Measurements from ENCODE around the gene ADAM22. TPM values are rescaled to one million over a fixed set of nuclear protein-coding genes. Genes with fewer than 3 reads are reported as not detected.

Gene ADAM22
- total RNA-seq, 1 donor from 2014 or later: 13.4 TPM

DNA sequence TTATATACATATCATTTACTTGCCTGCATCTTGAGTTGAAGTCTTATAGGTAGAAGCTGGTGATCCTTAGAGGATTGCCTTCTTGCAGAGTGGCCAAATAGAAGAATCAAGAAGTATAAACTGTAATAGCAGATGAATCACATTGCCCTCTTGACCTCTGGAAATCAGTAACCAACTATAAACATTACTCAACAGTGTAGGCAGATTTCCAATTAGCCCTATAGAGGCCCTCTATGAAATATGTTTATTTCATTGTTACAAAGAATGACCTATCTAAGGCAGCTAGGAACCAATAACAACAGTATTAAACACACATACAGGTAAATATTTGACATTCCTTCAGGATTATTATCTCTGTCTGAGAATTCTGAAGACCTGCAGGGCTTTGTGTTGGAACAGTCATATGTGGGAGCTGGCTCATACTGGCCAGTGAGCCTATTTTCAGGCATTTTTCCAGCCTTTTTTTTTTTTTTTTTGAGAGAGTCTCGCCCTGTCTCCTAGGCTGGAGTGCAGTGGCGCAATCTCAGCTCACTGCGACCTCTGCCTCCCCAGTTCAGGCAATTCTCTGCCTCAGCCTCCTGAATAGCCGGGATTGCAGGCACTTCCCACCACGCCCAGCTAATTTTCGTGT lies 292.9 kb downstream of the ADAM22 start:
- no peaks in the 10 kb centered on the region for H3K4me1 Mint-ChIP-seq
- TF ChIP-seq, protein P1, sequence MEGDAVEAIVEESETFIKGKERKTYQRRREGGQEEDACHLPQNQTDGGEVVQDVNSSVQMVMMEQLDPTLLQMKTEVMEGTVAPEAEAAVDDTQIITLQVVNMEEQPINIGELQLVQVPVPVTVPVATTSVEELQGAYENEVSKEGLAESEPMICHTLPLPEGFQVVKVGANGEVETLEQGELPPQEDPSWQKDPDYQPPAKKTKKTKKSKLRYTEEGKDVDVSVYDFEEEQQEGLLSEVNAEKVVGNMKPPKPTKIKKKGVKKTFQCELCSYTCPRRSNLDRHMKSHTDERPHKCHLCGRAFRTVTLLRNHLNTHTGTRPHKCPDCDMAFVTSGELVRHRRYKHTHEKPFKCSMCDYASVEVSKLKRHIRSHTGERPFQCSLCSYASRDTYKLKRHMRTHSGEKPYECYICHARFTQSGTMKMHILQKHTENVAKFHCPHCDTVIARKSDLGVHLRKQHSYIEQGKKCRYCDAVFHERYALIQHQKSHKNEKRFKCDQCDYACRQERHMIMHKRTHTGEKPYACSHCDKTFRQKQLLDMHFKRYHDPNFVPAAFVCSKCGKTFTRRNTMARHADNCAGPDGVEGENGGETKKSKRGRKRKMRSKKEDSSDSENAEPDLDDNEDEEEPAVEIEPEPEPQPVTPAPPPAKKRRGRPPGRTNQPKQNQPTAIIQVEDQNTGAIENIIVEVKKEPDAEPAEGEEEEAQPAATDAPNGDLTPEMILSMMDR (conservative IDR thresholded peaks at IDR 0.05): no peak
- H3K4me3 Mint-ChIP-seq: no peak overlapping the region
- no peak for DNase-seq (ENCODE audit: low read depth, low spot score)
- no peaks in the 10 kb centered on the region for H3K36me3 Mint-ChIP-seq (ENCODE audit: low read depth)
- H3K9me3 Mint-ChIP-seq: no peaks in the 10 kb centered on the region
- no peak overlapping the region for H3K27ac Mint-ChIP-seq (ENCODE audit: unreplicated experiment)
- no peaks in the 10 kb centered on the region for H3K27me3 Mint-ChIP-seq (ENCODE audit: low read depth)

DNA sequence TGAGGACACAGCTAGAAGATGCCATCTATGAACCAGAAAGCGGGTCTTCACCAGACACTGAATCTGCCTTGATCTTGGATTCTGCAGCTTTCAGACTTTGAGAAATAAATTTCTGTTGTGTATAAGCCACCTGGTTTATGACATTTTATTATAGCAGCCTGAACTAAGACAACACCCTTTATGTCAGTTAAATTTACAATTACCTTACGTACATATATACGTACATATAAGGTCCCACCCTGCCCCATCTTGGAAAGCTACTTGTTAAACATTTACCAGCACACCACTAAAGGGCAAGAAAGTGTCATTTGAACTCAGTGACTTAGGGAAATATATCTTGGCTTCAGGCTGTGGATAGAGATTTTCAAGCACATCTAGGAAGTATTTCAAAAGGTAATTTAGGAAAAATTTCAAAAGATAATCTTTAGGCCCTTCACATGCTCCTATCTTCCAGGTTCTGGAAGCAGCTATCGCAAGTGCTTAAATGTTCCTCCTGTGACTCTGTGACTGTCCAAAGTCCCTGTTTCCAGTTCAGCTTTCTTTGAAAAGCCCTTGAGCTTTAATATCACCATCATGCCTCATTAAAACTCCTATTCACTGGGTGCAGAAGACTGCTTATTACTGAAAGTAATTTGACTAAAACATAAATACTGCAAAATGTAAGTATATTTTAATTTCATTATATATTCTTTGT lies 295.4 kb downstream of the ADAM22 start:
- Mint-ChIP-seq H3K27ac (ENCODE audit: unreplicated experiment) (no peak overlapping the region), H3K4me3 (no peak overlapping the region), H3K27me3 (ENCODE audit: low read depth) (no peaks in the 10 kb centered on the region)

DNA sequence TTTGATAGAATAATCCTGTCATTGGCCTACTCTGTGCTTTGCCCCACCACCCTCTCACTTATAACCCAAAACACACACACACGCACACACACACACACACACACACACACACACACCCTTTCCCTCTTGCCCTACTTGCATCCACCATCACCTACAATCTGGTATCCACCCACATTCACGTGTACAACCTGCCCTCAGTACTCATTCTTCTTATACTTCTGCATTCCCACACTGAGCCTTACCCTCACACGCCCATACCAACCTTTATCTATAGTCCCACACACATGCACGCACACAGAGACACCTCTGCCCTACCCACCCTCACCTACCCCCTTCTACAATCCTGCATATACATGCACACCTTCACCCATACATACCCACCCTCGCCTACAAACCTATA lies 296.6 kb downstream of the ADAM22 start:
- TF ChIP-seq, protein P1 (conservative IDR thresholded peaks at IDR 0.05): no peak
- no peak for DNase-seq (ENCODE audit: low read depth, low spot score)
- H3K4me1 Mint-ChIP-seq: no peaks in the 10 kb centered on the region
- no peaks in the 10 kb centered on the region for H3K36me3 Mint-ChIP-seq (ENCODE audit: low read depth)
- no peaks in the 10 kb centered on the region for H3K27me3 Mint-ChIP-seq (ENCODE audit: low read depth)
- no peaks in the 10 kb centered on the region for H3K9me3 Mint-ChIP-seq
- no peak overlapping the region for H3K27ac Mint-ChIP-seq (ENCODE audit: unreplicated experiment)
- H3K4me3 Mint-ChIP-seq: no peak overlapping the region

More for the DNA sequence above, 295.4 kb downstream of the ADAM22 start:
- TF ChIP-seq, protein P1 (conservative IDR thresholded peaks at IDR 0.05): no peak
- no peaks in the 10 kb centered on the region for H3K36me3 Mint-ChIP-seq (ENCODE audit: low read depth)
- H3K9me3 Mint-ChIP-seq: no peaks in the 10 kb centered on the region
- H3K4me1 Mint-ChIP-seq: no peaks in the 10 kb centered on the region
- no peak for DNase-seq (ENCODE audit: low read depth, low spot score)

DNA sequence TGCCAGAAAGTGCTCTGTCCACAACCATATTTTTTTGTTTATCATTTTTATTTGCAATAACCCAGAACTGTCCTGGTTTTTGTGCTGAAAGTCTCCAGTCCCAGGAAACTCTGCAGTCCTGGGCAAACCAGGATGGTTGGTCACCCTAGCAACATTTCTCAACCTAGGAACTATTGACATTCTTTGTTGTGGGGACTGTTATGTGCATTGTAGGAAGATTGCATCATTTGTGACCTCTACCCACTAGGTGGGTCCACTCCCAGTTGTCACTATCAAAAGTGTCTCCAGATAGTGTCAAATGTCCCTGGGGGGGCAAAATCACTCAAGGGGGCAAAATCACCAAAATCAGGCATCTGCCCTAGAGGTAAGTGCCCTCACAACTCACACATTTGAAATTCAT lies 299.8 kb downstream of the ADAM22 start:
- H3K9me3 Mint-ChIP-seq: no peaks in the 10 kb centered on the region

DNA sequence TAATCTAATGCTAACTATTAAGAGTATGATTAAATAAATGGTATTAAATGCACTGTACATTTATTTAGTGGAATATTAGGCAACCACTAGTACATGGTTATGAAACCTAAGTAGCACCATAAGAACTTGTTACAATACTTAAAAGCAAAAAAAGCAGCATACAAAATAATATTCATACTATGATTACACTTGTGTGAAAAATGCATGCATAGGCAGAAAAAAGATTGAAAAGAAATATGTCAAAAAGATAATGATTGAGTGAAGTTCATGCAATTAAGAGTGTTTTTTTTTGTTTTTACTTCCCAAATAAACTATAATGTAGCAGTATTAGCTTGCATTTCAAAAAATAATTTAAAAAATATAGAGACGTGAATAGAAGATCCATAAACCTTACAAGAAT lies 305.8 kb downstream of the ADAM22 start:
- peaks cover 2% of the 10 kb centered on the region for H3K27me3 Mint-ChIP-seq (ENCODE audit: low read depth)
- DNase-seq (ENCODE audit: low read depth, low spot score): no peak
- no peaks in the 10 kb centered on the region for H3K36me3 Mint-ChIP-seq (ENCODE audit: low read depth)
- no peak overlapping the region for H3K27ac Mint-ChIP-seq (ENCODE audit: unreplicated experiment)
- no peaks in the 10 kb centered on the region for H3K9me3 Mint-ChIP-seq
- H3K4me1 Mint-ChIP-seq: peaks cover 4% of the 10 kb centered on the region
- no peak overlapping the region for H3K4me3 Mint-ChIP-seq
- TF ChIP-seq, protein P1 (conservative IDR thresholded peaks at IDR 0.05): no peak

More for the DNA sequence above, 299.8 kb downstream of the ADAM22 start:
- TF ChIP-seq, protein P1 (conservative IDR thresholded peaks at IDR 0.05): no peak
- Mint-ChIP-seq H3K27me3 (ENCODE audit: low read depth) (no peaks in the 10 kb centered on the region), H3K4me3 (no peak overlapping the region), H3K27ac (ENCODE audit: unreplicated experiment) (no peak overlapping the region), H3K36me3 (ENCODE audit: low read depth) (no peaks in the 10 kb centered on the region), H3K4me1 (no peaks in the 10 kb centered on the region)
- DNase-seq (ENCODE audit: low read depth, low spot score): no peak

Data from neural crest cell (in vitro differentiated cells).